Suprapubic skin (tissue), 4 donors: ENCODE measurements around the gene RARB.

Experiments used
- CTCF ChIP-seq, 2 donors: fragments of 200-600 bp in 1 of 2; fragments of 450-650 bp in 1 of 2; sonication (generic) in 1 of 2; IDR thresholded peaks; one replicate each; pipeline ENCODE4 v1.5.1; 2016 to 2019; ENCODE audit warnings: antibody characterized with exemption in 2 of 2, mild to moderate bottlenecking in 1 of 2, moderate library complexity in 1 of 2
- EP300 ChIP-seq: sonication (generic); formaldehyde crosslinking; IDR thresholded peaks from one replicate; pipeline ENCODE4 v1.6.1; 2017; ENCODE audit warnings: antibody characterized with exemption
- POLR2A ChIP-seq, 2 donors: fragments of 450-650 bp; IDR thresholded peaks; one replicate each; pipeline ENCODE4 v1.6.1; 2017; ENCODE audit warnings: antibody characterized with exemption in 2 of 2, mild to moderate bottlenecking in 2 of 2, moderate library complexity in 2 of 2
- POLR2AphosphoS5 ChIP-seq, 3 donors: sonication (generic); formaldehyde crosslinking; IDR thresholded peaks; one replicate each; pipeline ENCODE4 v1.6.1; 2017; ENCODE audit warnings: antibody characterized with exemption in 3 of 3

GRCh38 chr3:25433106-25433505 lies 5.0 kb downstream of the RARB start:
- TF ChIP-seq CTCF (IDR thresholded peaks at IDR 0.05) (no peak), EP300 (no peak), POLR2AphosphoS5 (IDR thresholded peaks at IDR 0.05) (no peak), POLR2A (IDR thresholded peaks at IDR 0.05) (no peak)
